H1 (cell line): ENCODE data around the gene SPINDOC. TPM values are rescaled to one million over a fixed set of nuclear protein-coding genes. Genes with fewer than 3 reads are reported as not detected.

Experiments
- CREB1 ChIP-seq: IDR thresholded peaks from 2 replicates; pipeline ENCODE4 v1.6.1; 2012; ENCODE audit warnings: inconsistent platforms
- HDAC6 ChIP-seq: IDR thresholded peaks from one replicate; pipeline ENCODE4 v1.7.1; 2012; ENCODE audit warnings: low read depth, mild to moderate bottlenecking, inconsistent platforms, low read length, moderate library complexity
- polyA plus RNA-seq, 7 experiments: library from polyadenylated mRNA; depleted of rRNA in 3 of 7; stranded (reverse) in 5 of 7; unstranded in 2 of 7; fragments of >200 nt in 5 of 7; fragments of 200-250 nt in 2 of 7; gene quantifications; 1 replicate in 5 of 7; 2 replicates in 1 of 7; 4 replicates in 1 of 7; pipeline versions ENCODE4 v1.2.1 to v1.2.3, GENCODE V29; 2011 to 2013; ENCODE audit warnings: missing spikeins in 2 of 7, mixed read lengths in 2 of 7
- total RNA-seq: library from RNA; stranded (reverse); fragmentation: NEBNext Ultra II Directional; extraction: Animal tissue kit (Norgen Biotek cat#: 25700); gene quantifications from 2 replicates; pipeline ENCODE4 v1.2.1, GENCODE V29; 2021
- TF ChIP-seq, protein P1 (sequence below): fragments of 300-600 bp; sonication (generic); IDR thresholded peaks from 2 replicates; pipeline ENCODE4 v1.7.1; 2012; ENCODE audit warnings: low read length, moderate library complexity, mild to moderate bottlenecking, inconsistent platforms; ENCODE audit not compliant: insufficient replicate concordance

SPINDOC gene
- total and polyA plus RNA-seq, 2 of the 8 experiments (the other 6 are each of a cell fraction or from before 2014, with no cell fraction given) = 78.7 to 99.7 TPM

DNA sequence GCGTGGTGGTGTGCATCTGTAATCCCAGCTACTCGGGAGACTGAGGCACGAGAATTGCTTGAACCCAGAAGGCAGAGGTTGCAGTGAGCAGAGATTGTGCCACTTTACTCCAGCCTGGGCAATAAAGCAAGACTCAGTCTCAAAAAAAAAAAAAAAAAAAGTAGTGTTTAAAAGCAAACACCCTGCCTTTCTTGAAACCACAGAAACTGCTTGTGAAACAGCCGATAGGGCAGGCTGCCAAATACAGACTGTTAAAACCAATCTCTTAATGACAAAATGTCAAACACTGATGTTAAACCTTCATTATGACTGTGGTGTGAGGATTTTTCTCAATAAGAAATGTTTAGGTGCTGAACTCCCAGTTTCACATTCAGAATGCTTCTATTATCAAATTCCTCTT lies 53.0 kb downstream of the SPINDOC start (continued):
- TF ChIP-seq, protein P1, sequence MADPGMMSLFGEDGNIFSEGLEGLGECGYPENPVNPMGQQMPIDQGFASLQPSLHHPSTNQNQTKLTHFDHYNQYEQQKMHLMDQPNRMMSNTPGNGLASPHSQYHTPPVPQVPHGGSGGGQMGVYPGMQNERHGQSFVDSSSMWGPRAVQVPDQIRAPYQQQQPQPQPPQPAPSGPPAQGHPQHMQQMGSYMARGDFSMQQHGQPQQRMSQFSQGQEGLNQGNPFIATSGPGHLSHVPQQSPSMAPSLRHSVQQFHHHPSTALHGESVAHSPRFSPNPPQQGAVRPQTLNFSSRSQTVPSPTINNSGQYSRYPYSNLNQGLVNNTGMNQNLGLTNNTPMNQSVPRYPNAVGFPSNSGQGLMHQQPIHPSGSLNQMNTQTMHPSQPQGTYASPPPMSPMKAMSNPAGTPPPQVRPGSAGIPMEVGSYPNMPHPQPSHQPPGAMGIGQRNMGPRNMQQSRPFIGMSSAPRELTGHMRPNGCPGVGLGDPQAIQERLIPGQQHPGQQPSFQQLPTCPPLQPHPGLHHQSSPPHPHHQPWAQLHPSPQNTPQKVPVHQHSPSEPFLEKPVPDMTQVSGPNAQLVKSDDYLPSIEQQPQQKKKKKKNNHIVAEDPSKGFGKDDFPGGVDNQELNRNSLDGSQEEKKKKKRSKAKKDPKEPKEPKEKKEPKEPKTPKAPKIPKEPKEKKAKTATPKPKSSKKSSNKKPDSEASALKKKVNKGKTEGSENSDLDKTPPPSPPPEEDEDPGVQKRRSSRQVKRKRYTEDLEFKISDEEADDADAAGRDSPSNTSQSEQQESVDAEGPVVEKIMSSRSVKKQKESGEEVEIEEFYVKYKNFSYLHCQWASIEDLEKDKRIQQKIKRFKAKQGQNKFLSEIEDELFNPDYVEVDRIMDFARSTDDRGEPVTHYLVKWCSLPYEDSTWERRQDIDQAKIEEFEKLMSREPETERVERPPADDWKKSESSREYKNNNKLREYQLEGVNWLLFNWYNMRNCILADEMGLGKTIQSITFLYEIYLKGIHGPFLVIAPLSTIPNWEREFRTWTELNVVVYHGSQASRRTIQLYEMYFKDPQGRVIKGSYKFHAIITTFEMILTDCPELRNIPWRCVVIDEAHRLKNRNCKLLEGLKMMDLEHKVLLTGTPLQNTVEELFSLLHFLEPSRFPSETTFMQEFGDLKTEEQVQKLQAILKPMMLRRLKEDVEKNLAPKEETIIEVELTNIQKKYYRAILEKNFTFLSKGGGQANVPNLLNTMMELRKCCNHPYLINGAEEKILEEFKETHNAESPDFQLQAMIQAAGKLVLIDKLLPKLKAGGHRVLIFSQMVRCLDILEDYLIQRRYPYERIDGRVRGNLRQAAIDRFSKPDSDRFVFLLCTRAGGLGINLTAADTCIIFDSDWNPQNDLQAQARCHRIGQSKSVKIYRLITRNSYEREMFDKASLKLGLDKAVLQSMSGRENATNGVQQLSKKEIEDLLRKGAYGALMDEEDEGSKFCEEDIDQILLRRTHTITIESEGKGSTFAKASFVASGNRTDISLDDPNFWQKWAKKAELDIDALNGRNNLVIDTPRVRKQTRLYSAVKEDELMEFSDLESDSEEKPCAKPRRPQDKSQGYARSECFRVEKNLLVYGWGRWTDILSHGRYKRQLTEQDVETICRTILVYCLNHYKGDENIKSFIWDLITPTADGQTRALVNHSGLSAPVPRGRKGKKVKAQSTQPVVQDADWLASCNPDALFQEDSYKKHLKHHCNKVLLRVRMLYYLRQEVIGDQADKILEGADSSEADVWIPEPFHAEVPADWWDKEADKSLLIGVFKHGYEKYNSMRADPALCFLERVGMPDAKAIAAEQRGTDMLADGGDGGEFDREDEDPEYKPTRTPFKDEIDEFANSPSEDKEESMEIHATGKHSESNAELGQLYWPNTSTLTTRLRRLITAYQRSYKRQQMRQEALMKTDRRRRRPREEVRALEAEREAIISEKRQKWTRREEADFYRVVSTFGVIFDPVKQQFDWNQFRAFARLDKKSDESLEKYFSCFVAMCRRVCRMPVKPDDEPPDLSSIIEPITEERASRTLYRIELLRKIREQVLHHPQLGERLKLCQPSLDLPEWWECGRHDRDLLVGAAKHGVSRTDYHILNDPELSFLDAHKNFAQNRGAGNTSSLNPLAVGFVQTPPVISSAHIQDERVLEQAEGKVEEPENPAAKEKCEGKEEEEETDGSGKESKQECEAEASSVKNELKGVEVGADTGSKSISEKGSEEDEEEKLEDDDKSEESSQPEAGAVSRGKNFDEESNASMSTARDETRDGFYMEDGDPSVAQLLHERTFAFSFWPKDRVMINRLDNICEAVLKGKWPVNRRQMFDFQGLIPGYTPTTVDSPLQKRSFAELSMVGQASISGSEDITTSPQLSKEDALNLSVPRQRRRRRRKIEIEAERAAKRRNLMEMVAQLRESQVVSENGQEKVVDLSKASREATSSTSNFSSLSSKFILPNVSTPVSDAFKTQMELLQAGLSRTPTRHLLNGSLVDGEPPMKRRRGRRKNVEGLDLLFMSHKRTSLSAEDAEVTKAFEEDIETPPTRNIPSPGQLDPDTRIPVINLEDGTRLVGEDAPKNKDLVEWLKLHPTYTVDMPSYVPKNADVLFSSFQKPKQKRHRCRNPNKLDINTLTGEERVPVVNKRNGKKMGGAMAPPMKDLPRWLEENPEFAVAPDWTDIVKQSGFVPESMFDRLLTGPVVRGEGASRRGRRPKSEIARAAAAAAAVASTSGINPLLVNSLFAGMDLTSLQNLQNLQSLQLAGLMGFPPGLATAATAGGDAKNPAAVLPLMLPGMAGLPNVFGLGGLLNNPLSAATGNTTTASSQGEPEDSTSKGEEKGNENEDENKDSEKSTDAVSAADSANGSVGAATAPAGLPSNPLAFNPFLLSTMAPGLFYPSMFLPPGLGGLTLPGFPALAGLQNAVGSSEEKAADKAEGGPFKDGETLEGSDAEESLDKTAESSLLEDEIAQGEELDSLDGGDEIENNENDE = no peak
- TF ChIP-seq CREB1 (no peak), HDAC6 (no peak)
